Fibroblast of lung (primary cell): ENCODE results near the gene IFT57. TPM values are rescaled to one million over a fixed set of nuclear protein-coding genes. Genes with fewer than 3 reads are reported as not detected.

Experiments
- DNase-seq, 2 donors: peaks; one replicate each; pipeline versions ENCODE4 v3.0.0 to v3.0.0-alpha.2; 2010; ENCODE audit warnings: low read depth in 2 of 2
- H2AFZ ChIP-seq: 2 replicates; pipeline ENCODE4 v1.5.1; 2012; ENCODE audit warnings: low read length, control low read depth, inconsistent platforms
- H3K27ac ChIP-seq: 2 replicates; pipeline ENCODE4 v1.5.1; 2011; ENCODE audit warnings: low read length, control low read depth; ENCODE audit not compliant: insufficient read depth
- H3K27me3 ChIP-seq: 2 replicates; pipeline ENCODE4 v1.5.1; 2011; ENCODE audit warnings: mild to moderate bottlenecking, low read length; ENCODE audit not compliant: control insufficient read depth, insufficient read depth
- H3K36me3 ChIP-seq: 2 replicates; pipeline ENCODE4 v1.5.1; 2011; ENCODE audit warnings: low read length; ENCODE audit not compliant: control insufficient read depth, insufficient read depth
- H3K4me1 ChIP-seq: 2 replicates; pipeline ENCODE4 v1.5.1; 2011; ENCODE audit warnings: low read length; ENCODE audit not compliant: control insufficient read depth, insufficient read depth; ENCODE audit errors: extremely low read depth
- H3K4me2 ChIP-seq: 2 replicates; pipeline ENCODE4 v1.5.1; 2011; ENCODE audit warnings: low read length, control low read depth; ENCODE audit not compliant: insufficient read depth; ENCODE audit errors: extremely low read depth
- H3K4me3 ChIP-seq, 4 experiments: fragments of 200-600 bp in 1 of 4; sonication (generic) in 1 of 4; replicated peaks in 1 of 4; 2 replicates each; pipeline ENCODE4 v1.5.1; 2011 to 2016; ENCODE audit warnings: low read length in 4 of 4, low read depth in 3 of 4, mild to moderate bottlenecking in 3 of 4, control low read depth in 2 of 4, inconsistent platforms in 1 of 4, mixed read lengths in 1 of 4; ENCODE audit not compliant: insufficient read depth in 1 of 4; ENCODE audit errors: control extremely low read depth in 1 of 4
- H3K79me2 ChIP-seq: 2 replicates; pipeline ENCODE4 v1.5.1; 2012; ENCODE audit warnings: mild to moderate bottlenecking, low read length, inconsistent platforms; ENCODE audit not compliant: control insufficient read depth, insufficient read depth
- H3K9ac ChIP-seq: 2 replicates; pipeline ENCODE4 v1.5.1; 2011; ENCODE audit warnings: mild to moderate bottlenecking, low read length, control low read depth; ENCODE audit not compliant: insufficient read depth
- H3K9me3 ChIP-seq: 2 replicates; pipeline ENCODE4 v1.5.1; 2012; ENCODE audit warnings: low read depth, low read length; ENCODE audit not compliant: control insufficient read depth, insufficient read depth
- H4K20me1 ChIP-seq: 2 replicates; pipeline ENCODE4 v1.5.1; 2011; ENCODE audit warnings: low read length; ENCODE audit not compliant: control insufficient read depth, insufficient read depth; ENCODE audit errors: extremely low read depth
- CTCF ChIP-seq, 2 donors: IDR thresholded peaks in 1 of 2; conservative IDR thresholded peaks in 1 of 2; 1 replicate in 1 of 2; 2 replicates in 1 of 2; pipeline ENCODE4 v1.5.1; 2011 to 2012; ENCODE audit warnings: low read length in 2 of 2, control low read depth in 1 of 2, inconsistent platforms in 1 of 2, low read depth in 1 of 2, mild to moderate bottlenecking in 1 of 2
- EZH2 ChIP-seq: IDR thresholded peaks from 2 replicates; pipeline ENCODE4 v1.5.1; 2012; ENCODE audit warnings: low read length, control low read depth, mild to moderate bottlenecking; ENCODE audit errors: missing control alignments
- polyA plus RNA-seq, 2 donors: library from polyadenylated mRNA; depleted of rRNA in 1 of 2; stranded (reverse) in 1 of 2; unstranded in 1 of 2; fragments of >200 nt; gene quantifications; 2 replicates each; pipeline ENCODE4 v1.2.1, GENCODE V29; 2011 to 2012; ENCODE audit warnings: missing spikeins in 1 of 2
- total RNA-seq: library from RNA; depleted of rRNA; stranded (reverse); fragments of >200 nt; gene quantifications from 2 replicates; pipeline ENCODE4 v1.2.1, GENCODE V29; 2014

IFT57 gene
- total and polyA plus RNA-seq, 2 donors (not counting 1 experiment from before 2014, with no cell fraction given) = 55.5 to 60.3 TPM

DNA sequence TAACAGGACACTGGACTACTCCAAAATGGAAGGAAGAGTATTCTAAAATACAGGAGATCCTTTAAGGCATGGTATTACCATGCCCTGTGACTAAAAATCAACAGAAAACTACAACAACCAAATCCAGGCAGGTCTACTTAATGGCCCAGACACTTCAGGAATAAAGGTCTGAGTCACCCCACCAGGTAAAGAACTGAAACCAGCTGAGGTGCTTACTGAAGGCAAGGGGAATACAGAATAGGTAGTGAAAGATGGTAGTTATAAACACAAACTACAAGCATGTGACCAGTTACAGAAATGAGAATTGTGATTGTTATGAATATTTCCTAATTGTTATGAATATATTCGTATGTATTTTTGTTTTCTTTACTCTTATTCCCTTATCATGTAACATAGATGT, 13.4 kb downstream of the IFT57 start:
- Histone ChIP-seq H2AFZ (no peak overlapping the region), H3K27ac (no peak overlapping the region), H3K4me3 (no peak overlapping the region), H3K9ac (no peak overlapping the region), H3K4me2 (no peak overlapping the region), H3K79me2 (no peaks in the 10 kb centered on the region), H3K9me3 (no peaks in the 10 kb centered on the region), H4K20me1 (no peaks in the 10 kb centered on the region), H3K36me3 (peaks cover 1% of the 10 kb centered on the region), H3K27me3 (no peaks in the 10 kb centered on the region), H3K4me1 (no peaks in the 10 kb centered on the region)
- no peak for TF ChIP-seq CTCF (conservative IDR thresholded peaks at IDR 0.05 in 1 of 2, IDR thresholded peaks at IDR 0.05 in 1 of 2; ENCODE audit: low read depth in 1 of 2, low read length in 2 of 2)
- TF ChIP-seq EZH2 = no peak
- DNase-seq = no peak

DNA sequence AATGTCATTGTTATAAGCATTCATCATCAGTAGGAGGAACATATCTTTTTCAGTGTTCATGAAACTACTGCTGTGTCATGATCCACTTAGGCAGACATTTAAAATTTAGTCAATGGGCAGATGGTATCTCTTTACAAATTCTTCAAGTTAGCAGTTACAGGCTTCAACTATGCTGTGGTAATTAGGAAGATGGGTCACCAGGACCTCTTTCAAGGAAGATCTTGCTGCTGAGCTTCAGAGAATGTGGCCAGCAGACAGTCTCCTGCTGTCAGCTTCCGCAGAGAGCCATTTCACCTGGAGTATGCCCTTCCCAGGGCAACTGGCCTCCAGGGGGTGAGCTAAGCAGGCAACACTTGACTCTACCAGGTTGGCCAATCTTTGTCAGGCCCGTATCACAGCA, 19.4 kb downstream of the IFT57 start:
- Histone ChIP-seq H3K27me3 (no peaks in the 10 kb centered on the region), H3K36me3 (no peaks in the 10 kb centered on the region), H3K9me3 (no peaks in the 10 kb centered on the region), H3K9ac (no peak overlapping the region), H4K20me1 (no peaks in the 10 kb centered on the region), H2AFZ (no peak overlapping the region), H3K4me1 (no peaks in the 10 kb centered on the region), H3K4me2 (no peak overlapping the region), H3K79me2 (no peaks in the 10 kb centered on the region), H3K27ac (no peak overlapping the region), H3K4me3 (no peak overlapping the region)
- peak in 1 of 2 donors; percentile 63 for DNase-seq
- TF ChIP-seq EZH2 = no peak
- TF ChIP-seq CTCF (conservative IDR thresholded peaks at IDR 0.05 in 1 of 2, IDR thresholded peaks at IDR 0.05 in 1 of 2; ENCODE audit: low read depth in 1 of 2, low read length in 2 of 2) = no peak

GRCh38 chr3:108202080-108202479, 20.1 kb downstream of the IFT57 start:
- Histone ChIP-seq H3K9ac (no peak overlapping the region), H4K20me1 (no peaks in the 10 kb centered on the region), H3K4me1 (no peaks in the 10 kb centered on the region), H3K27ac (no peak overlapping the region), H3K36me3 (no peaks in the 10 kb centered on the region), H3K4me3 (no peak overlapping the region), H3K27me3 (no peaks in the 10 kb centered on the region), H2AFZ (no peak overlapping the region), H3K4me2 (no peak overlapping the region), H3K9me3 (no peaks in the 10 kb centered on the region), H3K79me2 (no peaks in the 10 kb centered on the region)
- DNase-seq = peak in 1 of 2 donors; percentile 77
- no peak for TF ChIP-seq EZH2
- TF ChIP-seq CTCF (conservative IDR thresholded peaks at IDR 0.05 in 1 of 2, IDR thresholded peaks at IDR 0.05 in 1 of 2; ENCODE audit: low read depth in 1 of 2, low read length in 2 of 2) = no peak
